Stimulated activated naive CD8-positive, alpha-beta T cell treated with anti-CD3 and anti-CD28 coated beads, Interleukin-15, Interleukin-2, amounts not matched to agents 100 U/mL and 50 U/mL, for 24 hours (primary cell): ENCODE results near the gene METTL9.
"Not testable (repeated sequence)": the region's sequence is repeated elsewhere in the genome, so short reads cannot be mapped to it uniquely, and the experiment has no call there.

Experiments
- ATAC-seq: fragments of 150-1000 bp; cut with Tn5 transposase; one replicate; pipeline ENCODE4 v1.10.0; 2021
- DNase-seq: peaks from one replicate; pipeline ENCODE4 v3.0.0; 2021

METTL9 gene

GRCh38 chr16:21599122-21600030 lies at the start of gene METTL9:
Gene METTL9, plus strand, starts transcription at chr16:21599577. Its CDS starts 157 bp downstream, at chr16:21599734.
- ATAC-seq, result peak; percentile 95

GRCh38 chr16:21549975-21550374 lies 49.4 kb upstream of the METTL9 start:
- not testable (repeated sequence) for DNase-seq, ATAC-seq

More at GRCh38 chr16:21599122-21600030, at the start of gene METTL9:
- DNase-seq, result peak; percentile 95

- not testable (repeated sequence) for ATAC-seq, DNase-seq
These were observed 48.9 kb upstream of the METTL9 start for GRCh38 chr16:21550435-21550834.

GRCh38 chr16:21551076-21551475 lies 48.3 kb upstream of the METTL9 start:
- DNase-seq, ATAC-seq: not testable (repeated sequence)

- not testable (repeated sequence) for DNase-seq, ATAC-seq
These were observed 47.8 kb upstream of the METTL9 start for GRCh38 chr16:21551600-21551999.

- not testable (repeated sequence) for DNase-seq, ATAC-seq
These were observed 45.7 kb upstream of the METTL9 start for GRCh38 chr16:21553481-21554296.

GRCh38 chr16:21554795-21555585 lies 44.4 kb upstream of the METTL9 start:
- peak; percentile 94 for DNase-seq
- ATAC-seq, result peak; percentile 95

GRCh38 chr16:21555621-21556020 lies 43.8 kb upstream of the METTL9 start:
- not testable (repeated sequence) for DNase-seq, ATAC-seq

GRCh38 chr16:21556026-21556595 lies 43.3 kb upstream of the METTL9 start:
- ATAC-seq, DNase-seq: not testable (repeated sequence)

GRCh38 chr16:21556651-21557241 lies 42.6 kb upstream of the METTL9 start:
- not testable (repeated sequence) for DNase-seq, ATAC-seq

- ATAC-seq (no peak), DNase-seq (no peak)
These were observed 38.9 kb upstream of the METTL9 start for GRCh38 chr16:21560462-21560861.

- DNase-seq, result no peak
- no peak for ATAC-seq
These were observed 35.7 kb upstream of the METTL9 start for GRCh38 chr16:21563676-21564075.

- DNase-seq, ATAC-seq: not testable (repeated sequence)
These were observed 35.0 kb upstream of the METTL9 start for GRCh38 chr16:21564367-21564766.

GRCh38 chr16:21565507-21565860 lies 33.9 kb upstream of the METTL9 start:
- no peak for DNase-seq
- no peak for ATAC-seq

- ATAC-seq (no peak), DNase-seq (no peak)
These were observed 33.3 kb upstream of the METTL9 start for GRCh38 chr16:21565861-21566669.

- DNase-seq (no peak), ATAC-seq (peak; percentile 35)
These were observed 32.4 kb upstream of the METTL9 start for GRCh38 chr16:21566891-21567414.

GRCh38 chr16:21567496-21567895 lies 31.9 kb upstream of the METTL9 start:
- not testable (repeated sequence) for ATAC-seq, DNase-seq

GRCh38 chr16:21568502-21569189 lies 30.7 kb upstream of the METTL9 start:
- ATAC-seq, result no peak
- no peak for DNase-seq

- ATAC-seq (no peak), DNase-seq (no peak)
These were observed 28.7 kb upstream of the METTL9 start for GRCh38 chr16:21570676-21571017.
